Activated CD4-positive, CD25-positive, alpha-beta regulatory T cell treated with anti-CD3 and anti-CD28 coated beads, Interleukin-2, amount 50 U/mL, for 24 hours (primary cell): ENCODE results near the gene MAD1L1.
A peak's percentile ranks its signal among the peaks of the same experiment; 100 is the strongest.

Experiments used
- ATAC-seq, 2 donors: fragments of 150-1000 bp; cut with Tn5 transposase; one replicate each; pipeline ENCODE4 v1.10.0; 2021; ENCODE audit warnings: mild to moderate bottlenecking in 1 of 2, moderate library complexity in 1 of 2

The MAD1L1 gene

DNA sequence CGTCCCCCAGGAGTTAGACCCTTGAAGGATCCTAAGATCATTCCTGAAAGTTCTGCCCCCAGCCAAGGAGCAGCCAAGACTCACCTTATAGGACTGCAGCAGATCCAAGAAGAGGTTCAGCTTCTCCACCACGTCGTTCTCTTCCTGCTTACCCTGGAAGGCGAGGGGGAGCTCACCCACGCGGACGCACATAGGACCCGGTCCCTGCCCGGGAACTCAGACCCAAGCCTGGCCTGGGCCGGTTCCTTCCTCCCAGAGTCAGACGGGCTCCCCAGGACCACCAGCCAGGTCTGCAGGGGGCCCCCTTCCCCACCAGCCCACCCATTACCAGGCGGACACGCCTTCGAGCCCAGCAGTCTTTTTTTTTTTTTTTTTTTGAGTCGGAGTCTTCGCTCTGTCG lies 24.9 kb upstream of the MAD1L1 start:
- ATAC-seq: no peak

DNA sequence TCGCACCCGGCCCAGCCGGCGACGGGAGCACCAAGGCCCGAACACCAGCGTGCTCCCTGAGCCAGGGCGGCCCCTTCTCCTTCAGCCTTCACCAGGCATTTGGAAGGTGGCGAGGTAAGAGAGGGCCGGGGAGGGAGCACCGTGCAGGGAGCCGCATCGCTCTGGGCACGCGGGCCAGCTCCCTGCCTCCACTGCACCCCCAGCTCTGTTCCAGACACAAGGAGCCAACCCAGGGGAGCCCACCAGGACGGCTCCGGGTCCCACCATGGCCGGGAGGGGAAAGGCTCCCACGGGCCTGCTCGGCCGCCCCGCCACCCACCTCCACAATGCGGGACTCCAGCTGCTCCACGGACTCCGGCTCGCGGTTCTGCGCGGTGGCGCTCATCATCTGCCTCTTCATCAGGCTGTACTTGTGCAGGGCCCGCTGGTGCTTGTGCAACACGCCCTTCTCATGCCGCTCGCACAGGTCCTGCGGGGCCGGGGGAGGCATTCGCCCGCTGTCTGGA lies 24.4 kb upstream of the MAD1L1 start:
- ATAC-seq: no peak

DNA sequence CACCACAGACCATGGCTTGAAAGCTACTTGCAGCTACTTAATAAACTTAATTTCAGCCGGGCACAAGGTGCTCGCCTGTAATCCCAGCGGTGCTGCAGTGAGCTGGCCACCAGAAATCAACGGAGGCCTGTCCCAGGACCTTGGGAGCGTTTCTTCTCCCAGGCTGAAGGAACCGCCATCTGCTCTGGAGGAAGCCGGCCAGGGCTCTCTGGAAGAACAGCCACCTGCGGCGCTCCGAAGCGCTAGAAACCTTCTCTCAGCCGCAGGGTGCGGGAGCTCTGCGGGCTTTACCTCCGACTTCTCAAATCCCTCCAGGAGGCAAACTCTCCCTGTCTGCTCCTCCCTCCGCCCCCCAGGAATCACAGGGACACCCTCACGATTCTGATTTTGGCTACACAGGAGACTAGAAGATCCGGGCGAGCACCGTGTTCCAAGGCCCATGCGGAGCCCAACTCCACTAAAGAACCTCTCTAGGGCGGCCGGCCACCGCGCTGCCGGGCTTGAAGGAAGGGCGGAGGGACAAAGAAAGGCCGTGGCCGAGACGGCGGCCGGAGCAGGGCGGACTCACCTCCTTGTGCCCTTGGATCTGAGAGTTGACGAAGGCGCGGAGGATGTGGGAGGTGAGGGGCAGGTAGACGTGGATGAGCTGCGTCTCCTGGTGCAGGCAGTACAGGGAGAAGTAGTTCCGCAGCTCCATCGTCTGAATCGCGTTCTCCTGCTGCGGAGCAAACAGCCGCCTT lies 23.7 kb upstream of the MAD1L1 start:
- no peak for ATAC-seq

GRCh38 chr7:2255145-2256139 lies 22.7 kb upstream of the MAD1L1 start:
- ATAC-seq: no peak

DNA sequence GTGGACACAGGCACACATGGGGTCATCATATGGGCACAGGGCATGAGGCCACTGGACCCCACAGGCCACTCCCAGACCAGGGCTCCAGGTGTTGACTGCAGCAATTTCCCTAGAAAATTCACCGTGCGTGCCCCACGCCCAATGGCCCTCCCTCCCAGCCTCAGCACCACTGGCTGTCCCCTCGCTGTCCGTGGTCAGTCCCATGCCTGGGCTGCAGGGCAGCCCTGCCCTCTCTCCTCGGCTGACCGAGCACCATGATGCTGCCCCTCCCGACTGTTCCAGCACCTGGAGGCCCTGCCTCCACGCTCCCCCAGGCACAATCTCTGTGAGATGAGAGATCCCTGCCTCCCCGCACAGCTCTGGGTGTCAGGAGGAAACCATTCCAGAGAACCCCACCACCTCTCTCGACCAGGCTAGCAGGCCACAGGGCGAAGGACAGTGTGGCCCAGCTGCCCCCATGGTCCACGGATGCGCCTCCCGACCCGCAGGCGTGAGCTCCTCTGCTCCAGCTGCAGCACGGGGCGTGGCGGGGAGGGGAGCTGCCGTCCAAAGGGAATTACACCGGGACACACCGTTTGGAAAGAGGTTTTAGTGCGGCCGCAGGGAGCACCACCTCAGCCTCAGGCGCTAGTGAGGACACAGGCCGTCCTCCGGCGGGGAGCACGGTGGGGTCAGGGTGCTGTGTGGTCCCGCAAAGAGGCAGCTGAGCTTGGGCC lies 21.8 kb upstream of the MAD1L1 start:
- no peak for ATAC-seq

DNA sequence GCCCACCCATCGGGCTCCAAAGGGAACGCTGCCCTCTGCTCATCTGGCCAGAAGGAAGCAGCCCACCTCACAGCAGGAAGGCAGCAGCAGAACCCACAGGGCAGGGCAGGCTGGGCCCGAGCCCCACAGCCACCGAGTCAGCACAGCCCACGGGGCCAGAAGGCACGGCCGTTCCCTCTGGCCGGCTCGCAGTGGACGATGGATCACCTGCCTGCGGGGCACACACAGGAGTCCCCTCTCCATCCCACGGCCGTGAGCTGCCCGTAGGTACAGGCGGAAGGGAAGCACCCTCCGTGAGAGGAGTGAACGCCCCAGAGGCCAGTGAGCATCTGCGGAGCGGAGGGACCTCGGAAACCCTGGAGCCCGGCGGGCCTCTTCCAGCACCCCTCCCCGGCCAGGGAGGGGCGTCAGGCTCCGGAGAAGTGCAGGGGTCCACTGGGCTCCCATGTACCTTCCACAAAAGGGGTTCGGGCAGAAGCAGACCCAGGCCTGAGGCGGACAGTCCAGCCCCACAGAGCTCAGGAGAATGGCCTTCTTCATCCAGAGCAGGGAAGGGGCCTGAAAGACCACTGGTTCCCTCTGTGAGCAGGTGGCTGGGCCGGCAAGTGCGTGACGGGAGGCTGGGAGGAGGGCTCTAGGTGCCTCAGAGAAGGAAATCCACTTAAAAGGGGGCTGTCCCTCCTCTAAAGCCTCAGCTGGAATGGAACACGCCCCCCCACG lies 20.9 kb upstream of the MAD1L1 start:
- no peak for ATAC-seq

DNA sequence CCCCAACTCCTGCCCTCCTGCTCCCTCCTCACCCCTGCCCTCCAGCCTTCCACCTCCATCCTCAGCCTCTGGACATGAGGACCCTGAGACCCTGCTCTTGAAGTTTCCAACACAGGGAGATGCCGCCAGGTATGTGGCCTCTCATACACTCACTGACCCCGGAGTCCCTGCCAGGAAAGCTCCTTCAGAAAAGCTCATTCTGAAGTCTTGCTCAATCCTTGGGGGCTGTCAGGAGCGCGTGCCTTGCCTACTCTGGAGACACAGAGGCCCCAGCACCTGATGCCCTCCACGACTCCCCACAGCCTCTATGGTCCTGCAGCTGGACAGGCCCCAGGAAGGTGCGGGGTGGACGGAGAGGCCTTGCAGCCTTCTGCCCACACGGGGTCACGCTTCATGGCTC lies 20.3 kb upstream of the MAD1L1 start:
- ATAC-seq: no peak

GRCh38 chr7:2251841-2252771 lies 19.4 kb upstream of the MAD1L1 start:
- peak in 1 of 2 donors; percentile 14 for ATAC-seq

DNA sequence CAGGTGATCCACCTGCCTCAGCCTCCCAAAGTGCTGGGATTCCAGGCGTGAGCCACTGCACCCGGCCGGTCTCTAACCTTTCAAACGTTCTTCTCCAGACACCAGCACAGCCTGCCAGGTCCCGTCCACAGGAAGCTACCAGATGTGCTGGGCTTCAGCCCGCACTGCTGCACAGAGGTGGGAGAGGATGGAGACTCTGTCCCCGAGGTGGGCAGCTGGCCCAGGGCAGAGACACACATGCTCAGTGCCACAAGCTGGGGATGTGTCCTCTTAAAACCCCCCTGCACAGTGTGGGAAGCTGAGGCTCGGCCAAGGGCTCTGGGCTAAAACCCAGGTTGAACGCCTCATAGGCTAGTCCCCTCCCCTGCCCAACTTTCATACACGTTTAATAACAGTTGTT lies 18.6 kb upstream of the MAD1L1 start:
- ATAC-seq: no peak

- ATAC-seq: no peak
Observed at GRCh38 chr7:2249744-2250323, 17.1 kb upstream of the MAD1L1 start.

DNA sequence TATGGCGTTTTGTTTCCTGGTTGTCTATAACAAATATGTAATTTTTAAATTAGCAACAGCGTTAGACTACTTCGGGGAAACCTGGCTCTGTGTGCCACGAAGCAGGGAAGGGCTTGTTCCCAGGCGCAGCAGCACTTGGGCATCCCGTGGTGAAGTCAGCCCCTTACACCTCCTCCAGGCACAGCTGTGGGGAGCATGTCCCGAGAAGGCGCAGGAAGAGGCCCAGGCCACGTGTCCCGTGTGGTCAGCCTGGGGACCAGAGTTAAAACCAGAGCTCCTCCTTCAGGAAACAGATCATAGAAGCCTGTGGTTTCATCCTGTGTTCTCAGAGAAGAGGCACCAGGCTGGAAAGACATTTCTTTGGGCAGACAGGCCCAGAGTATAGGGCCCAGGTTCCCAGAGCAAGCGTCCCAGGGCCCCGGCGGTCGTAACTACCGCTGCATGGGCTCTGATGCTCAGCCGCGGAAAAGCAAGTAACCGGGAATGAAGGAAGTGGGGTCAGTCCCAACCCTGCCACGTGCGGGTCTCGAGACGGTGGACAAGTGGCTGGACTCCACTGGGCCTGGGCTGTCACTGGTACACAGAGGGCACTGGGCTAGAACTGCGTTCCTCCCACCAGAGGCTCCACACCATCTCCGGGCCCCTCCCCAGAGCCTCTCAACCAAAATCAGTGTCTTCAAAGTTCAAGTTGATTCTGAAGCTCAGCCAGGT lies 16.4 kb upstream of the MAD1L1 start:
- ATAC-seq: peak in 1 of 2 donors; percentile 26

DNA sequence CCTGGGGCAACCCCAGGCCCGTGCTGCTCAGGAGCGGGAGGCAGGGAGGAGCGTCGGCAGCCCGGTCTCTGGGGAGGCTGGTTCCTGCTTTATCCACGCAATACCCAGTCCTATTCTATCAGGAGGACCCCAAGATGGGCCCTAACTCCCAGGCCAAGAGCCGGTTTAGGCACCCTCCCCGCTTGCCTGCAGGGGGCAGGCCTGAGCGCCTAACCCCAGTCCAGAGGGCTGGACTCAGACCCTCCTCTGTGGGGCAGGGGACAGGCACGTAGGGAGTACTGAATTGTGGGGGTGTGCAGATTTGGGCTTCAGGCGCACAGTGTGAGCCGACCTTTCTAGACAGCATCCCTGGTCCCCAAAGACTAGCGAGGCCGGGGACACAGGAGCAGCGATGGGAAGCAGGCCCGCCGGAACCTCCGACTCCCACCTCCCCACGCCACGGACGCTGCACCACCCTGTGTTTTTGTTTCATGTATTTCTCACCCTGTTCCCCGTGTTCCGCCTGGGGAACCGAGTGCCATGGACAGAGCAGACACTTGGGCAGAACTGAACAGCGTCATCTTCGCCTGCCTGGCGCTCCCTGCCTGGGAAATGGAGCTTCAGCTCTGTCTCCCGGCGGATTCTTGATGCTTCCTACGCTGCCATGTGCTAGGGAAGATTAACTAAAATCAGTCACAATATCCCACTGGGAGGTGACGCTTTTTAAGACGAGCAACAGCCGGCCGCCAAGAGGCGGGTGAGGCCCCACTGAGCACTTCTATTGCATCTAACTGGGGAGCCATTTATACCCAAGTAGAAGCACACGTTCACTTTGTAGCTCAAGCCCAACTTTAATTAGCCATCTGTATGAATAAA lies 14.6 kb upstream of the MAD1L1 start:
- no peak for ATAC-seq

DNA sequence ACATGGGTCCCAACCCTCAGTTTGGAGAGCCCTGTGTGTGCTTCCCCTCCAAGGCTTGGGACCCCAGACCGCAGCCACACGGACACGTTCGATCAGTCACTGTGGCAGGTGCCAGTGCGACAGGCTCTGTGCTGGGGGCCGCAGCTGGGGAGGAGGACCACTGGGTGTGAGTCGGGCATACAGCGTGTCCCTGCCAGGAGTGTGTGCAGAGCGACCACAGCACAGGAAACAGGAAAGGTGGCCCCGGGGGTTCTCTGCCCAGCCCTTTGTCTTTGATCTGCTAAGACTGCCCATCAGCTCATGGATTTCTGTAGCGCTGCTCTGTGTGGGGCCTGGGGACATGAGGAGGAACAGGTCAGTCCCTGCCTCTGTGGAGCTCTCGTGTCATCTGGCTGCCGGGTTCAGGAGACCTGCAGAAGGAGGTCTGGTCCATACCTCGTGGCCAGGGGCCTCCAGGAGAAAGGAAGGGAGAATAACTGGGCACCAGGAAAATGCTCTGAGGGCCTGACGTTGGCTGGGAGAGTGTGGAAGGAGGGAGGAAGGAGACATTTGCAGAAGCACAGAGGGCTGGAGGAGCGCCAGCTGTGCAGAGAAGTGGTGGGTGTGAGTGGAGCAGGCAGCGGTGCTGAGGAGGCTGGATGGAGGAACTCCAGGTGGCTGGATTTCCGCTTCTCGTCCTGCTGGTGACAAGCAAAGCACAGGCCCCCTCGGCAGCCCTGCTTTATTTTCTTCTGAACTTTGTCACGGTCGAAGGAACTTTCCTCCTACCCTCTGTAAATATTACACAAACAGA lies 13.3 kb upstream of the MAD1L1 start:
- no peak for ATAC-seq

DNA sequence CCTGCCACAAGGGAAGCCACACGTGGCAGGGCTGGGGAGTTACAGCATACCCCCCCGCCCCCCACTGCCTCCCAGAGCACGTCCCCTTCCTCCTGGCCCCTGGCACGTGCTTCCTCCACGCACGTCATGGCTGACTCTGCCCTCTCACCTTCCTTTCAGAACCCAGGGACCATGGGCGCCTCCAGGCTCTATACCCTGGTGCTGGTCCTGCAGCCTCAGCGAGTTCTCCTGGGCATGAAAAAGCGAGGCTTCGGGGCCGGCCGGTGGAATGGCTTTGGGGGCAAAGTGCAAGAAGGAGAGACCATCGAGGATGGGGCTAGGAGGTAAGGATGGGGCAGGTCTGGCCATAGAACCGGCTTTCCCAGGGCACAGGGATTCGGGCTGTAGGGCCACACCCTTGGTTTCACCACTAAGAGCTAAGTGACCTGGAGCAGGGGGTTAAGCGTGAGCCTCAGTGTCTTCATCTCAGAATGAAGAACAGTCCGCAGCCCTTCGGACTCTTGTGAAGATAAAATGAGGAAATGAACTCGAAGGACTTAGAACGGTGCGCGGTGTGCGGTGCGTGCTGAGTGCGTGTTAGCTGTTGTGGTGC lies 11.8 kb upstream of the MAD1L1 start:
- ATAC-seq: no peak

DNA sequence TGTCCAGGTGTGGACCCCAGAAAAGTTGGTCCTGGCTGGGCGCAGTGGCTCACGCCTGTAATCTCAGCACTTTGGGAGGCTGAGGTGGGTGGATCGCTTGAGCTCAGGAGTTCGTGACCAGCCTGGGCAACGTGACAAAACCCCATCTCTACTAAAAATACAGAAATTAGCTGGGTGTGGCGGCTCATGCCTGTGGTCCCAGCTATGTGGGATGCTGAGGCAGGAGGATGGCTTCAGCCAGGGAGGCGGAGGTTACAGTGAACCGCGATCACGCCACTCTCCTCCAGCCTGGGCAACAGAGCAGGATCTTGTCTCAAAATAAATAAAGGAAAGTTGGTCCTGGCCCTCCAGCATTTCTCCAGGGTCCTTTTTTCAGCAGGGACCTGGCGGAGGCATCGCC lies 10.7 kb upstream of the MAD1L1 start:
- no peak for ATAC-seq

GRCh38 chr7:2242541-2243429 lies 10.0 kb upstream of the MAD1L1 start:
- ATAC-seq: peak; percentile 25 to 33
